Ectodermal cell (in vitro differentiated cells): Measurements from ENCODE around the gene IWS1.

Source experiments
- H3K27ac ChIP-seq: 2 replicates; pipeline ENCODE4 v1.7.0; 2013; ENCODE audit warnings: mild to moderate bottlenecking, low read depth, low read length; ENCODE audit not compliant: insufficient read depth, poor library complexity, severe bottlenecking
- H3K27me3 ChIP-seq: 2 replicates; pipeline ENCODE4 v1.7.0; 2013; ENCODE audit warnings: mild to moderate bottlenecking, low read length; ENCODE audit not compliant: insufficient read depth, control insufficient read depth, poor library complexity, severe bottlenecking
- H3K36me3 ChIP-seq: one replicate; pipeline ENCODE4 v1.7.0; 2013; ENCODE audit warnings: low read length; ENCODE audit not compliant: control insufficient read depth, insufficient read depth
- H3K4me1 ChIP-seq: one replicate; pipeline ENCODE4 v1.7.0; 2013; ENCODE audit warnings: low read length; ENCODE audit not compliant: control insufficient read depth, insufficient read depth
- H3K4me3 ChIP-seq: 2 replicates; pipeline ENCODE4 v1.7.0; 2013; ENCODE audit warnings: low read depth, low read length, control low read depth; ENCODE audit not compliant: insufficient read depth
- H3K9me3 ChIP-seq: 2 replicates; pipeline ENCODE4 v1.7.0; 2013; ENCODE audit warnings: mild to moderate bottlenecking, low read length, moderate library complexity; ENCODE audit not compliant: control insufficient read depth
- WGBS, 2 experiments: methylation state at CpG; one replicate each; pipeline ENCODE4 v1.1.7; 2013; ENCODE audit warnings: missing lambda C conversion rate in 2 of 2; 5-methylcytosine and 5-hydroxymethylcytosine counted together

Gene IWS1

GRCh38 chr2:127569666-127570065, 43.4 kb upstream of the IWS1 start:
- Histone ChIP-seq H3K9me3 (no peaks in the 10 kb centered on the region), H3K4me3 (no peak overlapping the region), H3K27me3 (no peaks in the 10 kb centered on the region), H3K27ac (no peak overlapping the region), H3K36me3 (no peaks in the 10 kb centered on the region), H3K4me1 (no peaks in the 10 kb centered on the region)
- 92 to 94% methylated on average over 6 of the region's 6 CpGs for WGBS, 2 experiments

GRCh38 chr2:127568128-127568527, 41.8 kb upstream of the IWS1 start:
- Histone ChIP-seq H3K27ac (no peak overlapping the region), H3K36me3 (no peaks in the 10 kb centered on the region), H3K4me1 (no peaks in the 10 kb centered on the region), H3K9me3 (no peaks in the 10 kb centered on the region), H3K27me3 (no peaks in the 10 kb centered on the region), H3K4me3 (no peak overlapping the region)
- 89 to 96% methylated on average over 6 of the region's 6 CpGs for WGBS, 2 experiments

- Histone ChIP-seq H3K27me3 (no peaks in the 10 kb centered on the region), H3K4me3 (no peak overlapping the region), H3K4me1 (no peaks in the 10 kb centered on the region), H3K9me3 (no peaks in the 10 kb centered on the region), H3K27ac (no peak overlapping the region), H3K36me3 (no peaks in the 10 kb centered on the region)
- WGBS, 2 experiments, result 81 to 82% methylated on average over 5 of the region's 5 CpGs
Observed at GRCh38 chr2:127567351-127567854, 41.1 kb upstream of the IWS1 start.

GRCh38 chr2:127566576-127566975, 40.3 kb upstream of the IWS1 start:
- Histone ChIP-seq H3K27me3 (no peaks in the 10 kb centered on the region), H3K27ac (no peak overlapping the region), H3K36me3 (no peaks in the 10 kb centered on the region), H3K4me1 (no peaks in the 10 kb centered on the region), H3K9me3 (no peaks in the 10 kb centered on the region), H3K4me3 (no peak overlapping the region)
- 90 to 91% methylated on average over 10 of the region's 10 CpGs for WGBS, 2 experiments

GRCh38 chr2:127566139-127566417, 39.8 kb upstream of the IWS1 start:
- Histone ChIP-seq H3K27me3 (no peaks in the 10 kb centered on the region), H3K4me3 (no peak overlapping the region), H3K9me3 (no peaks in the 10 kb centered on the region), H3K27ac (no peak overlapping the region), H3K4me1 (no peaks in the 10 kb centered on the region), H3K36me3 (no peaks in the 10 kb centered on the region)
- 93% methylated on average over 5 of the region's 5 CpGs for WGBS, 2 experiments

- Histone ChIP-seq H3K9me3 (no peaks in the 10 kb centered on the region), H3K27ac (no peak overlapping the region), H3K4me3 (no peak overlapping the region), H3K36me3 (no peaks in the 10 kb centered on the region), H3K27me3 (no peaks in the 10 kb centered on the region), H3K4me1 (no peaks in the 10 kb centered on the region)
- WGBS, 2 experiments, result 93% methylated on average over 12 of the region's 12 CpGs
Observed at GRCh38 chr2:127565261-127566138, 39.2 kb upstream of the IWS1 start.

- Histone ChIP-seq H3K4me1 (no peaks in the 10 kb centered on the region), H3K4me3 (no peak overlapping the region), H3K27me3 (no peaks in the 10 kb centered on the region), H3K27ac (no peak overlapping the region), H3K36me3 (no peaks in the 10 kb centered on the region), H3K9me3 (no peaks in the 10 kb centered on the region)
- WGBS, 2 experiments, result 89 to 93% methylated on average over 11 of the region's 11 CpGs
Observed at GRCh38 chr2:127564429-127565260, 38.4 kb upstream of the IWS1 start.

GRCh38 chr2:127563458-127564428, 37.5 kb upstream of the IWS1 start:
- H3K9me3 ChIP-seq, result no peaks in the 10 kb centered on the region
- no peak overlapping the region for H3K4me3 ChIP-seq
- H3K27ac ChIP-seq, result no peak overlapping the region
- no peaks in the 10 kb centered on the region for H3K4me1 ChIP-seq
- WGBS, 2 experiments, result 92 to 93% methylated on average over 13 to 14 of the region's 14 CpGs
- H3K36me3 ChIP-seq, result no peaks in the 10 kb centered on the region
- no peaks in the 10 kb centered on the region for H3K27me3 ChIP-seq

- Histone ChIP-seq H3K4me3 (no peak overlapping the region), H3K27me3 (no peaks in the 10 kb centered on the region), H3K27ac (no peak overlapping the region), H3K9me3 (no peaks in the 10 kb centered on the region), H3K4me1 (no peaks in the 10 kb centered on the region), H3K36me3 (no peaks in the 10 kb centered on the region)
- 88% methylated on average over 1 to 2 of the region's 2 CpGs for WGBS, 2 experiments
Observed at GRCh38 chr2:127562936-127563335, 36.6 kb upstream of the IWS1 start.
